DND-41 (cell line): Measurements from ENCODE around the gene BIRC7.

ENCODE experiments used
- ATAC-seq: fragments of 200-7000 bp; cut with Tn5 transposase; 3 replicates; pipeline ENCODE4 v1.9.1; 2021; ENCODE audit warnings: low read depth; ENCODE audit not compliant: insufficient read depth
- DNase-seq: peaks from one replicate; pipeline ENCODE4 v3.0.0-alpha.2; 2020
- H2AFZ ChIP-seq: 2 replicates; pipeline ENCODE4 v1.6.0; 2012; ENCODE audit warnings: low read depth, low read length
- H3K27ac ChIP-seq: 2 replicates; pipeline ENCODE4 v1.5.1; 2012; ENCODE audit warnings: low read length, inconsistent platforms
- H3K27me3 ChIP-seq: fragments of 200-600 bp; sonication (generic); 2 replicates; pipeline ENCODE4 v1.6.0; 2012; ENCODE audit warnings: low read length, mild to moderate bottlenecking, inconsistent platforms; ENCODE audit not compliant: insufficient read depth, poor library complexity
- H3K36me3 ChIP-seq: 2 replicates; pipeline ENCODE4 v1.5.1; 2012; ENCODE audit warnings: low read length, inconsistent platforms; ENCODE audit not compliant: insufficient read depth
- H3K4me1 ChIP-seq: 2 replicates; pipeline ENCODE4 v1.5.1; 2012; ENCODE audit warnings: mild to moderate bottlenecking, low read length; ENCODE audit not compliant: insufficient read depth
- H3K4me2 ChIP-seq: 2 replicates; pipeline ENCODE4 v1.6.0; 2012; ENCODE audit warnings: mild to moderate bottlenecking, moderate library complexity, low read length, inconsistent platforms; ENCODE audit not compliant: insufficient read depth
- H3K4me3 ChIP-seq, 2 experiments: fragments of 200-600 bp in 1 of 2; shearing (Covaris generic) in 1 of 2; 2 replicates each; pipeline ENCODE4 v1.5.1; 2012 to 2016; ENCODE audit warnings: inconsistent platforms in 2 of 2, low read length in 2 of 2, mild to moderate bottlenecking in 2 of 2, low read depth in 1 of 2, moderate library complexity in 1 of 2
- H3K79me2 ChIP-seq: 2 replicates; pipeline ENCODE4 v1.6.0; 2012; ENCODE audit warnings: low read length, inconsistent platforms; ENCODE audit not compliant: insufficient read depth
- H3K9ac ChIP-seq: 2 replicates; pipeline ENCODE4 v1.6.0; 2012; ENCODE audit warnings: low read depth, mild to moderate bottlenecking, inconsistent platforms, low read length, moderate library complexity
- H3K9me3 ChIP-seq: 2 replicates; pipeline ENCODE4 v1.5.1; 2012; ENCODE audit warnings: low read length, moderate library complexity, mild to moderate bottlenecking, inconsistent platforms; ENCODE audit not compliant: insufficient read depth, severe bottlenecking
- H4K20me1 ChIP-seq: 2 replicates; pipeline ENCODE4 v1.6.0; 2012; ENCODE audit warnings: low read length; ENCODE audit not compliant: insufficient read depth
- EZH2 ChIP-seq: IDR thresholded peaks from 3 replicates; pipeline ENCODE4 v1.6.1; 2012; ENCODE audit warnings: borderline replicate concordance, low read depth, mild to moderate bottlenecking, moderate library complexity, low read length, inconsistent platforms; ENCODE audit not compliant: severe bottlenecking
- TF ChIP-seq, protein P1 (sequence below): IDR thresholded peaks from 2 replicates; pipeline ENCODE4 v1.5.1; 2012; ENCODE audit warnings: borderline replicate concordance, low read length, moderate library complexity, mild to moderate bottlenecking; ENCODE audit not compliant: poor library complexity, severe bottlenecking; ENCODE audit errors: extremely low read depth

BIRC7 gene

DNA sequence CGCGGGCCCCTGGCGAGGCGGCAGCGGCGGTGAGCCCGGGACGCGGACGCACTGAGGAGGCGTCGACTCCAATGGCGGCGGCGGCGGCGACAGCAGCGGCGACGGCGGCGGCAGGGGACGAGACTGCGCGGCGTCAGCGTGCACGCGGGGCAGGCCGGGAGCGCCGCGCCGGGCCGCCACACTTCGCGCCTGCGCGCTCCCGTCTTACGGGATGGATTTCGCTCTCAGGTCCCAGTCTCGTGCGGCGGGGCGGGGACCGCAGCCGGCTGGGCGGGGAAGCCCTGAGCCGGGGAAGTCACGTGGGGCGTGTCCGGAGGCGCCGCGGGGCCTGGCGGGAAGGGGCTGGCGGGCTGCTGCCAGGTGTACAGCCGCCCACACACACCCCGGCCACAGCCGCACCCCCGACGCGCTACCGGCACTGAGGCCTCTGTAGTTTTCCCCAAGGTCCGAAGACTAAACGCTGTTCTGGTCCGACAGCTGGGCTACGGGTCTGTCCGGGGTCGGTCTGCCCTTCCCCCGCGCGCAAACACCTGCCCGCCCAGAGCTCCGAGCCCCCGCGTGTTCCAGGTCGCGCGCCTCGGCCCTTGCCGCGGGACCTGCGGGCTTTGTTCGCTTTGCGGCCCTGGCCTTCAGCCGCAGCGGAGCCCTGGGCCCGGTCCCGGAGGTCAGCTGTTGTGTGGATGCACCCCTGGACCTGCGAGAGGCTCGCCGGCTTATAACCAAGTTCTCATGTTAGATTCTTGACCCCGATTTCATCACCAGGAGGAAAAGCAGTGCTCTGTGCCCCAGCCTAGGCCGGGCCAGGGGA lies 19.5 kb upstream of the BIRC7 start, which contains the start of gene YTHDF1:
YTHDF1 (minus strand) TSS at position 91 of the 808 bp plus-strand sequence. CDS start 239 bp downstream, outside the sequence.
- H3K27ac ChIP-seq = peak within 1 kb of the TSS; percentile 63
- no peak for TF ChIP-seq EZH2
- TF ChIP-seq, protein P1, sequence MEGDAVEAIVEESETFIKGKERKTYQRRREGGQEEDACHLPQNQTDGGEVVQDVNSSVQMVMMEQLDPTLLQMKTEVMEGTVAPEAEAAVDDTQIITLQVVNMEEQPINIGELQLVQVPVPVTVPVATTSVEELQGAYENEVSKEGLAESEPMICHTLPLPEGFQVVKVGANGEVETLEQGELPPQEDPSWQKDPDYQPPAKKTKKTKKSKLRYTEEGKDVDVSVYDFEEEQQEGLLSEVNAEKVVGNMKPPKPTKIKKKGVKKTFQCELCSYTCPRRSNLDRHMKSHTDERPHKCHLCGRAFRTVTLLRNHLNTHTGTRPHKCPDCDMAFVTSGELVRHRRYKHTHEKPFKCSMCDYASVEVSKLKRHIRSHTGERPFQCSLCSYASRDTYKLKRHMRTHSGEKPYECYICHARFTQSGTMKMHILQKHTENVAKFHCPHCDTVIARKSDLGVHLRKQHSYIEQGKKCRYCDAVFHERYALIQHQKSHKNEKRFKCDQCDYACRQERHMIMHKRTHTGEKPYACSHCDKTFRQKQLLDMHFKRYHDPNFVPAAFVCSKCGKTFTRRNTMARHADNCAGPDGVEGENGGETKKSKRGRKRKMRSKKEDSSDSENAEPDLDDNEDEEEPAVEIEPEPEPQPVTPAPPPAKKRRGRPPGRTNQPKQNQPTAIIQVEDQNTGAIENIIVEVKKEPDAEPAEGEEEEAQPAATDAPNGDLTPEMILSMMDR = no peak
- DNase-seq (peak; percentile 98), ATAC-seq (peak; percentile 91)
- peak within 1 kb of the TSS; percentile 78 for H2AFZ ChIP-seq
- peak within 1 kb of the TSS; percentile 94 for H3K9ac ChIP-seq
- H3K4me3 ChIP-seq = peak within 1 kb of the TSS; percentile 59 to 84
- peaks cover 42% of the 10 kb centered on the region for H3K36me3 ChIP-seq
- peak within 1 kb of the TSS; percentile 86 for H3K4me2 ChIP-seq
- H3K4me1 ChIP-seq = peaks cover 50% of the 10 kb centered on the region
- peaks cover 11% of the 10 kb centered on the region for H3K27me3 ChIP-seq
- peaks cover 46% of the 10 kb centered on the region for H3K79me2 ChIP-seq
- H3K9me3 ChIP-seq = no peaks in the 10 kb centered on the region
- peaks cover 43% of the 10 kb centered on the region for H4K20me1 ChIP-seq

DNA sequence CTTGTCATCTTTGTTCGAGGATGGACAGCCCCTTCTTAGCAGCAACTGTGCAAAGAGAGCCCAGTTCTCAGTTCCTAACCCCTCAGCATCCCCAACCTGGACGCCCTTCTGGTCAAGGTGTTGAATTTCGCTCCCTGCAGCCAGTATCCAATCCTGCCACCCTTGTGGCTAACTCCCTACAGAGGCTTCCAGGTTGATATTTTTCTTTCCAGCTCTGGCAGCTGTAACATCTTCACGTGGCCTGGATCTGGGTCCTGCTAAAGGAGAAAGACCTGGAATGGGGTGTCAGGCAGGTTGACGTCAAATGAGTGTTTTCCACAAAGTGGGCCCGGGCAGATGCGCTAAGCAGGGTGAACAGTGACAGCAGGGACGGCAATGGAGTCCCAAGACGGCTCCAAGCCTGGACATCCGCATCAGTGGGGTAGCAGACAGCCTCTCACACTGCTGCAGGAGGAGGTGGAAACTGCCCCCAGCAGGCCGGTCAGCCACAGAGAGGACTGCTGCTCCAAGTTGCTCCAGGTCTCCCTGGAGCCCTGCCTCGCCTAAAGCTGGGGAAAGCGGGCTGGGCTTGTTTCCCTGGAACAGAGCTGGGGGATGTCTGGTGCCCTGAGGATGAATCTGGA lies 18.7 kb upstream of the BIRC7 start:
- Histone ChIP-seq H3K4me2 (peak overlapping the region; percentile 83), H3K9ac (peak overlapping the region; percentile 94), H3K4me3 (peak overlapping the region; percentile 19 to 84; a peak in 3 of 4 replicates), H3K36me3 (peaks cover 35% of the 10 kb centered on the region), H3K4me1 (peaks cover 43% of the 10 kb centered on the region), H3K27ac (peak overlapping the region; percentile 63), H3K27me3 (peaks cover 11% of the 10 kb centered on the region), H3K79me2 (peaks cover 39% of the 10 kb centered on the region), H4K20me1 (peaks cover 36% of the 10 kb centered on the region), H3K9me3 (no peaks in the 10 kb centered on the region), H2AFZ (peak overlapping the region; percentile 78)
- ATAC-seq (no peak), DNase-seq (no peak)
- TF ChIP-seq, protein P1 = no peak
- no peak for TF ChIP-seq EZH2

DNA sequence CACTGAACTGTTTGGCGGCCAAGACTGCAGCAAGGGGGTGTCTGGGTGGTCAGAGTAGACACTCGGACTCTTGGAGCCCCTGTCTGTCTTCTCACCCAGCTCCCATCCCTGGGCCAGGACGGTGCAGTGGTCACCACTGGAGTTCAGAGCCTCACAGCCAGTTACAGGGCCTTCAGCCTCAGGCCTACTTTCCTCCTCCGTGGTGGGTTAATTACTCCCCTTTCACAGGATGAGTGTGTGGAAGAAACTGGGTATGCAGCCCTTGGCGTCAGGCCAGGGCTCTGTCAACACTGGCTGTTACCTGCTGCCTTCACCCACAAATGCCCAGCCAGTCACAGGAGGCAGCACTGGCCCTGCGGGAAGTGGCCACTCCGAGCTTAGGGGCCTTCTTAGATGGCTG lies 18.0 kb upstream of the BIRC7 start:
- TF ChIP-seq, protein P1 = no peak
- no peak for TF ChIP-seq EZH2
- no peak overlapping the region for H3K27ac ChIP-seq
- peaks cover 28% of the 10 kb centered on the region for H3K36me3 ChIP-seq
- no peaks in the 10 kb centered on the region for H3K9me3 ChIP-seq
- no peak overlapping the region for H2AFZ ChIP-seq
- H3K79me2 ChIP-seq = peaks cover 31% of the 10 kb centered on the region
- DNase-seq (no peak), ATAC-seq (no peak)
- H4K20me1 ChIP-seq = peaks cover 30% of the 10 kb centered on the region
- no peak overlapping the region for H3K4me3 ChIP-seq
- H3K4me1 ChIP-seq = peaks cover 36% of the 10 kb centered on the region
- no peak overlapping the region for H3K4me2 ChIP-seq
- no peak overlapping the region for H3K9ac ChIP-seq
- H3K27me3 ChIP-seq = peaks cover 11% of the 10 kb centered on the region
